ENCODE measurements around the gene CCM2L.

DNA sequence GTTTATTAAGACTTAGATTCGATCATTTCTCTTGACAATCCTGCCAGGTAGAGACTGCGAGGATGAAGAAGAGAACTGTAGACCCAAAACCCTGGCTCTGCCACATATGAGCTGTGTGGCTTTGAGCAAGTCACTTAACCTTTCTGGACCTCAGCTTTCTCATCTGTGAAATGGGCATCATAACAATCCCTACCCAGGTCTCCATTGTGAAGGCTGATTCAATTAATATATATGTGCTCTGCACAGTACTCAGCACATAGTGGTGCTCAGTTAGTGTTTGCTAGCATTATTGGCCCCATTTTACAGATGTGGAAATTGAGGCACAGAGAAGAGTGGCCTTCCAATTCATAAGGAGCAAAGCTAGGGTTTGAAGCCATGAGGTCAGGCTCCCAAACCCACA lies 34.4 kb upstream of the CCM2L start:
- TF ChIP-seq POLR2A (IDR thresholded peaks at IDR 0.05; ENCODE audit: low read length) (no peak), RCOR1 (IDR thresholded peaks at IDR 0.05; ENCODE audit: low read depth, low read length) (no peak), JUNB (IDR thresholded peaks at IDR 0.05) (no peak), SREBF2 (IDR thresholded peaks at IDR 0.05) (no peak), CHD2 (IDR thresholded peaks at IDR 0.05; ENCODE audit: low read length, partially characterized antibody) (no peak), CHD4 (IDR thresholded peaks at IDR 0.05; ENCODE audit: borderline replicate concordance) (no peak), POLR2AphosphoS2 (conservative IDR thresholded peaks at IDR 0.05; ENCODE audit: low read length) (no peak), RAD21 (conservative IDR thresholded peaks at IDR 0.05 in 1 of 2, IDR thresholded peaks at IDR 0.05 in 1 of 2) (no peak)
- TF ChIP-seq, protein P1, sequence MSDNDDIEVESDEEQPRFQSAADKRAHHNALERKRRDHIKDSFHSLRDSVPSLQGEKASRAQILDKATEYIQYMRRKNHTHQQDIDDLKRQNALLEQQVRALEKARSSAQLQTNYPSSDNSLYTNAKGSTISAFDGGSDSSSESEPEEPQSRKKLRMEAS (IDR thresholded peaks at IDR 0.05), result no peak
- TF ChIP-seq, protein P2, sequence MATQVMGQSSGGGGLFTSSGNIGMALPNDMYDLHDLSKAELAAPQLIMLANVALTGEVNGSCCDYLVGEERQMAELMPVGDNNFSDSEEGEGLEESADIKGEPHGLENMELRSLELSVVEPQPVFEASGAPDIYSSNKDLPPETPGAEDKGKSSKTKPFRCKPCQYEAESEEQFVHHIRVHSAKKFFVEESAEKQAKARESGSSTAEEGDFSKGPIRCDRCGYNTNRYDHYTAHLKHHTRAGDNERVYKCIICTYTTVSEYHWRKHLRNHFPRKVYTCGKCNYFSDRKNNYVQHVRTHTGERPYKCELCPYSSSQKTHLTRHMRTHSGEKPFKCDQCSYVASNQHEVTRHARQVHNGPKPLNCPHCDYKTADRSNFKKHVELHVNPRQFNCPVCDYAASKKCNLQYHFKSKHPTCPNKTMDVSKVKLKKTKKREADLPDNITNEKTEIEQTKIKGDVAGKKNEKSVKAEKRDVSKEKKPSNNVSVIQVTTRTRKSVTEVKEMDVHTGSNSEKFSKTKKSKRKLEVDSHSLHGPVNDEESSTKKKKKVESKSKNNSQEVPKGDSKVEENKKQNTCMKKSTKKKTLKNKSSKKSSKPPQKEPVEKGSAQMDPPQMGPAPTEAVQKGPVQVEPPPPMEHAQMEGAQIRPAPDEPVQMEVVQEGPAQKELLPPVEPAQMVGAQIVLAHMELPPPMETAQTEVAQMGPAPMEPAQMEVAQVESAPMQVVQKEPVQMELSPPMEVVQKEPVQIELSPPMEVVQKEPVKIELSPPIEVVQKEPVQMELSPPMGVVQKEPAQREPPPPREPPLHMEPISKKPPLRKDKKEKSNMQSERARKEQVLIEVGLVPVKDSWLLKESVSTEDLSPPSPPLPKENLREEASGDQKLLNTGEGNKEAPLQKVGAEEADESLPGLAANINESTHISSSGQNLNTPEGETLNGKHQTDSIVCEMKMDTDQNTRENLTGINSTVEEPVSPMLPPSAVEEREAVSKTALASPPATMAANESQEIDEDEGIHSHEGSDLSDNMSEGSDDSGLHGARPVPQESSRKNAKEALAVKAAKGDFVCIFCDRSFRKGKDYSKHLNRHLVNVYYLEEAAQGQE (IDR thresholded peaks at IDR 0.05), result no peak
- TF ChIP-seq, protein P3, sequence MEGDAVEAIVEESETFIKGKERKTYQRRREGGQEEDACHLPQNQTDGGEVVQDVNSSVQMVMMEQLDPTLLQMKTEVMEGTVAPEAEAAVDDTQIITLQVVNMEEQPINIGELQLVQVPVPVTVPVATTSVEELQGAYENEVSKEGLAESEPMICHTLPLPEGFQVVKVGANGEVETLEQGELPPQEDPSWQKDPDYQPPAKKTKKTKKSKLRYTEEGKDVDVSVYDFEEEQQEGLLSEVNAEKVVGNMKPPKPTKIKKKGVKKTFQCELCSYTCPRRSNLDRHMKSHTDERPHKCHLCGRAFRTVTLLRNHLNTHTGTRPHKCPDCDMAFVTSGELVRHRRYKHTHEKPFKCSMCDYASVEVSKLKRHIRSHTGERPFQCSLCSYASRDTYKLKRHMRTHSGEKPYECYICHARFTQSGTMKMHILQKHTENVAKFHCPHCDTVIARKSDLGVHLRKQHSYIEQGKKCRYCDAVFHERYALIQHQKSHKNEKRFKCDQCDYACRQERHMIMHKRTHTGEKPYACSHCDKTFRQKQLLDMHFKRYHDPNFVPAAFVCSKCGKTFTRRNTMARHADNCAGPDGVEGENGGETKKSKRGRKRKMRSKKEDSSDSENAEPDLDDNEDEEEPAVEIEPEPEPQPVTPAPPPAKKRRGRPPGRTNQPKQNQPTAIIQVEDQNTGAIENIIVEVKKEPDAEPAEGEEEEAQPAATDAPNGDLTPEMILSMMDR (IDR thresholded peaks at IDR 0.05), result no peak
